Measurements from ENCODE around the gene GPR18.

The GPR18 gene

DNA sequence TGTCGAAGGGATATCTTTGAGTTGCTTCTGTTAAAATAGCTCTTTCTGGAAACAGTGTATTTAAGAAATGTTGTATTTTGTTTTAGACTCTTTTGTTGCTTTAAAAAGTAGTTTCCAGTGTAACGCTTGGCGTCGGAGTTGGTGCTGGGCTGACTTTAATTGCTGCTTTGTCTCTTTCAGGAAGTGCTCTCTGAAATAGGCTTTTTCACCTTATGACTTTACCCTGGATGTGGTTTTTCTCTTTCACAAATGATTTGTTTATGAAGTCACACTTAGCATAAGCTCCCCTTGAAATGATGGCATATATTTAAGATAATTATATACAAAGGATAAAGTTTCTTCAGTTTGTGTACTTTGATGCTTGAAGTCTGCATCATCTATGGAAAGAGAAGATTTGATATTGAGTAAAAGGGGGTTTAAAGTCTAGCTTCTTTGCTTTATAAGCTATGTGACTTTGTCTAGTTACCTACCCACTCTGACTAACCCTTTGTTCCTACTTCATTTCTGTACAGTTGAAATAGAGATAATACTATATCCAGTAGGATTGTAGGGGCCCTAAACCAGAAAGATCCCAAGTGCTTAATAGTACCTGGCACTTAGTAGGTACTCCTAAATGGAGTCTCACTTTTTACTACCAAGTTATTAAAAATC is at the start of gene GPR18:
TSS of gene GPR18 (minus strand) at position 170 of the 651 bp plus-strand sequence. CDS start 2,507 bp downstream, outside the sequence.
- DNase-seq = no peak

DNA sequence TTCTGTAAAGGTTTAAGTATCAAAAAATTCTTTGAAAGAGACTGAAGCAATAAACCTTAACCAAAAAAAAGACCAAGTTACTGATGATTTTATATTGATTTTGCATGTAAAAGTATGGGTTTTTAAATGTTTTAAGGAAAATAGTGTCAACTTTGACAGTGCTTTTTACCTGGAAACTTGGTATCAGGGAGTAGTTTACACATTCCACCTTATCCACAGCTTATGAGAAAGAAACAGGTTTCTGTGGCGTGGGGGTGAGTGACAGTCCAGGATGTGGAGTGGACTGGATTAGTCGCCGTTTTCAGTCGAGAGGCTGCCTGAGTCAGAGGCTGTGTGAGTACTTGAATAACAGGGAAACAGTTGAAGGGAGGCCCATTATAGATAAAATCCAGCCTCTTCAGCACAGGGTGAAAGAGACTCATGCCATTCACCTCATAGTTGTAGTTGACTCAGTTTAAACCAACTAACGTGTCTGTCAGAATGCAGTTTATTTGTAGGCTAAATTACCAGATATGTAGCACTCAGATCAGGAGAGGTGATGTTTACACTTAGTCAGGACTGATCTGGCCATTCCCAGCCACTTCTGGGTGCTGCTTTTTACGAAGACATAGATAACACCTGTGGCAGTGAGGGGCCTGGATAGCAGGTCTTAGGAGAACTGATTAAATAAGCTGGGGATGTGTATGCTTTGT is 49.6 kb upstream of the GPR18 start:
- peak; percentile 86 for DNase-seq

DNA sequence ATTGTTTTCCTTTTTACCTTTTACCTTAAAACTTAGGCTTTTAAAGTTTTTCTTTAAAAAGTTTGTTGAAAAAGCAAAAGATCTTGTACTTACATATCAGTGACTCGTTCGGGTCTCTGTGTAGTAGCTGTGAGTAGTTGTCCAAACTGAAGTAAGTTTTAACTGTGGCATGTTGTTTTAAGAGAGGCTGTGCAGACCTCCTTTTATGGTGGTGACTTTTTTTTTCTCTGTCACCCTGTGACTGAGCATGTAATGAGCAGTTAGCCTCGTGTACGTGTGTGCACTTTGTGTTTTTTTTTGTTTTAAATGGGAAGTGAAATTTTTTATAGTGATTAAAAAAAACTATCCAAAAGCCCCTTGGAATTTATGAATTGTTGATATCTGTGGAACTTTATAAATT is 49.1 kb upstream of the GPR18 start, which contains the start of gene GPR183:
TSS of gene GPR183 (minus strand) at position 153 of the 400 bp plus-strand sequence. CDS start 11,254 bp downstream, outside the sequence.
- peak; percentile 65 for DNase-seq

GRCh38 chr13:99305566-99305965 is 47.4 kb upstream of the GPR18 start:
- no peak for DNase-seq

GRCh38 chr13:99305158-99305557 is 47.0 kb upstream of the GPR18 start:
- DNase-seq = no peak

GRCh38 chr13:99304541-99304940 is 46.4 kb upstream of the GPR18 start:
- DNase-seq = no peak

- DNase-seq = no peak
Measured at GRCh38 chr13:99303863-99304521, 45.8 kb upstream of the GPR18 start.

- DNase-seq = no peak
Measured at GRCh38 chr13:99302637-99303505, 44.7 kb upstream of the GPR18 start.

DNA sequence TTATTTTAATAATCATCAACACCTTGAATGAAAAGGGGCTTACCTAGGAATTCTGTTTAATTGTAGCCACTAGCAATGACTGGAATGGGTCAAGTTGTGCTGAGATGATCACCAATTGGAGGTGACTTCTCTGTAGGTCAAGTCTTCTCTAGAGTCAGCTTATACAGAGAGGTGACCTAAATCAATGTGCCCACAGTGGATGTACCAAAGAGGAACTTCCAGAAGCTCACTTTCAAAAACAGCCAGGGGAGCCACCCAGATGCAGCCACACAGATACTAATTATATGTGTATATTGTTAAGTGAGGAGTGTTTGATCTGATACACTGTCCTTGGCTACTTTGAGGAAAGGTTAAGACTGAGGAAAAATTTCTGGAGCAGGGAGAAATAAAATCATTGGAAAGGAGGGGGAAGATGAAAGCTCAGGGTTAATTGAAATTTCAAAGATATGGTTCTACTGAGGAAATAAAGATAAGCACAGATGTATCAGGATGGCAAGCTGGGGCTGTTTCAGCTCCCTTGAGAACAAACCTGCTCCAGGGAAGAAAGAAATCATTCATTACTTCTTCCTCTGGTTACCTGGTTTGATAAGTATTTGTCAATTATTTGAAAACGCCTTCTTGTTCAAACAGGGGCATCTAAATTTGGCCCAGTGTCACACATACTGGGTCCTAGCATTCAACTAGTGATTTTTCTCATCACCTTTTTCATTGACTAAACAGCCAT is 43.9 kb upstream of the GPR18 start:
- no peak for DNase-seq

DNA sequence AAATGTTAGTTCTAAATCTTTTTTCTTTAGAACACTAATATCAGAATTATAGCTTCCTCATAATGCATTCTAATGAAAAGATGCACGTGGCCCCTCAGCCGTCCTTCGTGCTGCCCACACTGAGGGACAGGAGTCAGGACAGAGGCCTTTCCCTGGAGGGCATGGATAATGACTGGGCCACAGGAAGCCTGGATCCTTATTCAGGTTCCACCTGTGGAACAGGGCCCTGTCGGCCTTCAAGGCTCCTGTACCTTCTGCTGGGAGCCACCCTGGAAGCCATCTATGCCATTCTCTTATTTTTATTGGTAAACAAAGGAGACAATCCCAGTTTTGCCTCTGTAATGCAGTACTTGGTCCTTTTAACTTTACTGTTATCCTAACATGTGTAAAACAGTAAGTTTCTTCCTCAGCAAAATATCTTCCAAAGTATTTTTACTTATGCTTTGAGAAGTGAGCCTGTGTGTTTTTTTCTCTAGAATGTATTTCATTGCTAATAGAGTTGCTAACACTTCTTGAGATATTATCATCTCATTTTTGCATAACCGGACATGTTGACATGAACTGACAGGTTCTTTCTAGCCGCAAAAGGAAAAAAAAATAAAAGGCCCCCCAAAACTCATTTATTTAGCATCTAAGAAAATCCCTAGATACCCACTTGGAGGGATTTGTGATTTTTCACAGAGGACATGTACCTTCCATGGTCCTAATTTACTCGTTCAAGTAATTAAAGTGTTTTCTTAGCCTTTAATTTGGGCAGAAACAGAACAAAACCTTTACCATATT is 43.1 kb upstream of the GPR18 start:
- no peak for DNase-seq

- no peak for DNase-seq
Measured at GRCh38 chr13:99299920-99300341, 41.8 kb upstream of the GPR18 start.

DNA sequence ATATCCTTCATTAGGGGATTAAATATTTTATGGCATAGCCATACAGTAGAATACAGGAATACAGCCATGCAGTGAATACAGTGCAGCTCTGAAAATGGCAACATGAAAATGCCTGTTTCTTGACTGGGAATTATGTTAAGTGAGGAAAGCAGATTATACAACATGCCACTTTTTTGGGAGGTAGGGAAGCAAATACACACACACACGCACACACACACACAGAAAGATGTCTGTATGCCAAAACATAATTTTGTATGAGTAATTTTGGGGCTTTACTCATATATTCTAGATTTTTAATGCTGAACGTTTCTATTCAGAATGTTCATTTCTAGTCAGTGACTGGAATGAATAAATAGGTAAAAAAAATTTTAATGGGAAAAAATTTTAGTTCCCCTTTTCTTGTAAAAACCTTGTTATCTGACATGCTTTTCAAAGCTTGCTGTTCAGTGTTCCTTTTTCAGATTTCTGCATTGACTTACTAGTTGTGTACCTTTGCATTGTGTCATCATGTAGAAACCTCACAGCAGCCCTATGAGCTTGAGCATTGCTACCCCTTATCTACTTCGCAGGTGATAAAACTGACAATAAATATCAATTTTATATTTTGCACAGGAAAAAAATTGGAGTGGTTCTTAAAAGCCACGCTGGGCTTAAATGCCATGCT is 41.2 kb upstream of the GPR18 start:
- no peak for DNase-seq

DNA sequence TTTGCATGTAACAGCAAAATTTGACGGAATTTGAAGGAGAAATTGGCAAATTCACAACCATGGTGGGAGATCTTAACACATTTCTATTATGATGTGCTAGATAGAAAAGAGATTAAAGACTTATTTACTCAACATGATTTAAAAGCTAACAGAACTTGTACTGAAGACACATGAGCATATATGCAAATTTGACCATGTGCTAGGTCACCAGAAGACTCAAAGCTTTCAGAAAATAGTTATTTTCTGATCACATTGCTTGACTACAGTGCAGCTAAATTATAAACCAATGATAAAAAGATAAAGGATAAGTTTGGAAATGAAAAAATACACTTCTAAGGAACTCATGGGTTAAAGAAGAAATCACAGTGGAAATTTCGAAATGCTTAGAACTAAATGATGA is 39.9 kb upstream of the GPR18 start:
- DNase-seq = no peak

- DNase-seq = no peak
Measured at GRCh38 chr13:99297331-99297730, 39.2 kb upstream of the GPR18 start.

DNA sequence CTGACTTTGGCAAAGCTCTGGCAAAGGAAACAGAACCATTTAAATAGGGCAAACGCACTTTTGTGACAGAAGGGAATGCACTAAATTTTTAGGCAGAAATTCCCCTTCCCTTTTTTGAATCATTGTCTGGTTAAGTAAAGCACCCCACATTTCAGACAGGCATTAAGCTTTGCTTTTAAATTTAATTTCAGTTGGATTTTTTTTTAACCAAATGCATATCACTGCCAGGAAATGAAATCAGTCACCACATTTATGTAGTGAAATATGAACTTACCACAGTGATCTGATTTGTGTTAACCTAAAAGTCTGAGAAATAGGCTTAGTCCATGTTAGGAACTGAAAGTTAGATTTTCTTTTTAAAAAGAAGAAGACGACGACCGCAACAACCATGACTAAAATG is 38.2 kb upstream of the GPR18 start:
- DNase-seq = no peak

GRCh38 chr13:99295488-99296252 is 37.5 kb upstream of the GPR18 start:
- no peak for DNase-seq

DNA sequence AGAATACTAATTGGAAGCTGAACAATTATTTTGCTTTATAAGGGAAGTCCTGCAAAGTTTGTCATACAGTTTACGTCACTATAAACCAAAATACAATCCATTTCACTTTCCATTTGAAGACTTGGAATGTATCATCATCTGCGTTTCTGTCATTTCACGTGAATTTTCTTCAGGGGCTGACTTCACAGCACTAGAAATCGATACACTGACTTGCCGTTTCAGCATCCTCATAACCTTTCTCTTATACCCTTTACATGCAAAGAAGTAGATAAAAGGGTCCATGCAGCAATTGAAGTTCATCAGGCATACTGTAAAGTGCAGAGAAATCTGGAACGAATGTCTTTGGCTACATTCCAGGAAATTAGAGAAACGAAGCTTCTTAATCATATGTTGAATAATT is 36.8 kb upstream of the GPR18 start:
- no peak for DNase-seq

DNA sequence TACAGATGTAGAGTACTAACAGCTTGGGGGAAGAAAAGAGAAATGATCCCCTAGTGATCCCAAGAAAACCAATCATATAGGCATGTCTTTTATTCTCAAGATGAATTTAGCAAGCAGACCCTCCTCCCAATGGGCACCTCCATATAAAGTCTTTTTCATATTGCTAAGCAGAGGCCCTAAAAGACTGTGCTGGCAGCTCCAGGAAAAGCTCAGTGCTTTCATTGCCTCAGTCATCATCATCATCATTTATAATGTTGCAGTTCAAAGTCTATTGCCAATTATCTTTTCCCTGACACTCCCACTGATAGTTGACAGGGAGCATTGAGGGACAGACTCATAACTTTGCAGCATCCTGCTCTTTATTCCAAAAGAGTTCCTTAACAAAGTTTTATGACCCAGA is 36.0 kb upstream of the GPR18 start:
- no peak for DNase-seq

DNA sequence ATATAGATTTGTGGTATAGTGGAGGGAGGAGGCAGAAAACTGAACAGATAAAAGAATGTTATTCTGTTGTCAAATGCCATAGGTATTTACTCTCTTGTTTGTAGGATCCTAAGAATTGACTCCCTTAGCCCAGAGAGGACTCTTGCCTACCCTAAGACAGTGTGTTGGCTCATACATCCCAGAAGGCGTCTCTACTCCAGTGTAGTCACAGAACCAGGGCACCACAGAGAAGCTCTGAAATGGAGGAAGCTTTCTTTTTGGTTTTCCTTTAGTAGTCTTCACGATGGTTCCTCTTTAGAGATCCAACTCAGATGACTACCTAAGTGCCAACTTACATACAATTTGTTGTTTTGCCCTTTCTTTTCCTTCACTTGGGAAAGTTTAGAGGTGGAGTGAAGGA is 35.0 kb upstream of the GPR18 start:
- DNase-seq = no peak

GRCh38 chr13:99290894-99291293 is 32.7 kb upstream of the GPR18 start:
- no peak for DNase-seq

Measured in kidney glomerular epithelial cell (primary cell).